Prostate gland (tissue), 2 donors: ENCODE measurements around the gene MSANTD1.

Experiments
- POLR2A ChIP-seq: fragments of 450-650 bp; IDR thresholded peaks from one replicate; pipeline ENCODE4 v1.6.1; 2016; ENCODE audit warnings: antibody characterized with exemption, mild to moderate bottlenecking
- TF ChIP-seq, protein P1 (sequence below), 4 experiments: fragments of 200-600 bp in 2 of 4; fragments of 450-650 bp in 2 of 4; sonication (generic) in 2 of 4; IDR thresholded peaks; 1 replicate in 3 of 4; 2 replicates in 1 of 4; pipeline ENCODE4 v1.5.1; 2016 to 2019; ENCODE audit warnings: antibody characterized with exemption in 4 of 4, mild to moderate bottlenecking in 2 of 4, moderate library complexity in 2 of 4

DNA sequence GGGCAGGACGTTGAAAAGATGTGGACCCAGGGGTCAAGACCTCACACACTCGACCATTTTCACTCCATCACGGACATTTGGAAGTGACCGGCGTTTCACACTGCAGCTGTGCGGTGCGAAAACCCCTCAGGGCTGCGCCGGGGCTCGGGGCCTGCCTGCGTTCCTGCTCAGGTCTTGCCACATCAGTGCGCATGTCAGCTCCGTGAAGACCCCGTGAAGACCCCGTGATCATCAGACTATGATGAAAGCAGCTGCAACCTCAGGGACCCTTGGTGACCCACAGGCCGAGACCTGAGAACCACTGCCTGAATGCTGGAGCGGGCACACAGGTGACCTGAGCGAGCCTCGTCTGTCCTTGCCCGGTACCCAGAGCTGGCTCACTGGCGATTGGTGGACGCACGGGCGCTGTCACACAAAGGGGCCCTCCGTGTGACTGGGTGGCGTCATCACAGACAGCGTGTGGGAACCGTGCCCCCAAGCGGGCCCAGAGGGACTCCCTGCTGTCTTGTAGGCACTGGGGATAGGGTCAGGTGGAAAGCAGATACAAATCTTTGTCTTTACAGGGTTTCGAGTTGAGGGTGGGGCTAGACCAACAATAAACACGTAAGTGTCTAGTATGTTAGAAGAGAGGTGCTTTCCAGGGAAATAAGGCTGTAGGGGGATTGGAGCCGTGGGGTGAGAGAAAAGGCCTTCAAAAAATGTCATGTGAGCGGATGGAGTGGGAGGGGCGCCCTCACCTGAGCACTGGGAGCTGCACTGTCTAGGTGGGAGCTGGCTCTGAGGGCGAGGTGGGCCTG is 12.7 kb downstream of the MSANTD1 start:
- no peak for TF ChIP-seq POLR2A
- TF ChIP-seq, protein P1, sequence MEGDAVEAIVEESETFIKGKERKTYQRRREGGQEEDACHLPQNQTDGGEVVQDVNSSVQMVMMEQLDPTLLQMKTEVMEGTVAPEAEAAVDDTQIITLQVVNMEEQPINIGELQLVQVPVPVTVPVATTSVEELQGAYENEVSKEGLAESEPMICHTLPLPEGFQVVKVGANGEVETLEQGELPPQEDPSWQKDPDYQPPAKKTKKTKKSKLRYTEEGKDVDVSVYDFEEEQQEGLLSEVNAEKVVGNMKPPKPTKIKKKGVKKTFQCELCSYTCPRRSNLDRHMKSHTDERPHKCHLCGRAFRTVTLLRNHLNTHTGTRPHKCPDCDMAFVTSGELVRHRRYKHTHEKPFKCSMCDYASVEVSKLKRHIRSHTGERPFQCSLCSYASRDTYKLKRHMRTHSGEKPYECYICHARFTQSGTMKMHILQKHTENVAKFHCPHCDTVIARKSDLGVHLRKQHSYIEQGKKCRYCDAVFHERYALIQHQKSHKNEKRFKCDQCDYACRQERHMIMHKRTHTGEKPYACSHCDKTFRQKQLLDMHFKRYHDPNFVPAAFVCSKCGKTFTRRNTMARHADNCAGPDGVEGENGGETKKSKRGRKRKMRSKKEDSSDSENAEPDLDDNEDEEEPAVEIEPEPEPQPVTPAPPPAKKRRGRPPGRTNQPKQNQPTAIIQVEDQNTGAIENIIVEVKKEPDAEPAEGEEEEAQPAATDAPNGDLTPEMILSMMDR (IDR thresholded peaks at IDR 0.05): no peak
